GM19395 (cell line): ENCODE results near the gene HEY2.
"Not testable (repeated sequence)": the region's sequence is repeated elsewhere in the genome, so short reads cannot be mapped to it uniquely, and the experiment has no call there.

Source experiments
- ATAC-seq: cut with Tn5 transposase; IDR thresholded peaks from one replicate; pipeline ENCODE4 v1.9.1; 2021; ENCODE audit warnings: mild to moderate bottlenecking, moderate library complexity; ENCODE audit not compliant: unreplicated experiment

HEY2 gene

GRCh38 chr6:125793863-125794262 lies 44.4 kb downstream of the HEY2 start:
- no peak for ATAC-seq

- no peak for ATAC-seq
Measured at GRCh38 chr6:125794342-125795137, 45.1 kb downstream of the HEY2 start.

GRCh38 chr6:125795301-125795700 lies 45.9 kb downstream of the HEY2 start:
- no peak for ATAC-seq

GRCh38 chr6:125797120-125797885 lies 47.9 kb downstream of the HEY2 start:
- no peak for ATAC-seq

GRCh38 chr6:125797886-125798444 lies 48.5 kb downstream of the HEY2 start:
- ATAC-seq = no peak

GRCh38 chr6:125798734-125799508 lies 49.5 kb downstream of the HEY2 start:
- ATAC-seq = peak; percentile 83

GRCh38 chr6:125802383-125802782 lies 53.0 kb downstream of the HEY2 start:
- ATAC-seq = peak; percentile 20

- ATAC-seq = no peak
Measured at GRCh38 chr6:125802943-125803377, 53.5 kb downstream of the HEY2 start.

- peak; percentile 62 for ATAC-seq
Measured at GRCh38 chr6:125804264-125804663, 54.8 kb downstream of the HEY2 start.

- not testable (repeated sequence) for ATAC-seq
Measured at GRCh38 chr6:125804866-125805425, 55.5 kb downstream of the HEY2 start.

- ATAC-seq = no peak
Measured at GRCh38 chr6:125806813-125807212, 57.4 kb downstream of the HEY2 start.

GRCh38 chr6:125807293-125807692 lies 57.9 kb downstream of the HEY2 start:
- peak; percentile 44 for ATAC-seq

- ATAC-seq = peak; percentile 24
Measured at GRCh38 chr6:125808060-125808459, 58.6 kb downstream of the HEY2 start.

- ATAC-seq = no peak
Measured at GRCh38 chr6:125808591-125808990, 59.2 kb downstream of the HEY2 start.

GRCh38 chr6:125809570-125810170 lies 60.2 kb downstream of the HEY2 start:
- no peak for ATAC-seq

- ATAC-seq = no peak
Measured at GRCh38 chr6:125810445-125810844, 61.0 kb downstream of the HEY2 start.
